Sigmoid colon (tissue), 7 donors: ENCODE measurements around the gene KCNB1. TPM values are rescaled to one million over a fixed set of nuclear protein-coding genes. Genes with fewer than 3 reads are reported as not detected.
A peak's percentile ranks its signal among the peaks of the same experiment; 100 is the strongest.

Experiments used
- DNase-seq: peaks from one replicate; pipeline ENCODE4 v3.0.0-alpha.2; 2019
- H3K27ac ChIP-seq, 4 donors: fragments of 200-600 bp; sonication (generic); one replicate each; pipeline ENCODE4 v1.5.1; 2016 to 2019; ENCODE audit warnings: mild to moderate bottlenecking in 1 of 4
- H3K27me3 ChIP-seq, 3 donors: fragments of 200-600 bp; sonication (generic); one replicate each; pipeline ENCODE4 v1.5.1; 2019; ENCODE audit warnings: mild to moderate bottlenecking in 1 of 3
- H3K36me3 ChIP-seq, 4 donors: fragments of 200-600 bp; sonication (generic); one replicate each; pipeline ENCODE4 v1.5.1; 2016 to 2019
- H3K4me1 ChIP-seq, 4 donors: fragments of 200-600 bp; sonication (generic); one replicate each; pipeline ENCODE4 v1.5.1; 2017 to 2019
- H3K4me3 ChIP-seq, 4 donors: fragments of 200-600 bp; sonication (generic); one replicate each; pipeline ENCODE4 v1.5.1; 2017 to 2019; ENCODE audit warnings: mild to moderate bottlenecking in 2 of 4, moderate library complexity in 1 of 4
- H3K9me3 ChIP-seq, 4 donors: fragments of 200-600 bp in 3 of 4; sonication (generic) in 3 of 4; one replicate each; pipeline versions ENCODE4 v1.5.1 to v1.6.1; 2013 to 2019
- CTCF ChIP-seq, 4 experiments: fragments of 450-650 bp in 3 of 4; fragments of 200-600 bp in 1 of 4; IDR thresholded peaks; one replicate each; pipeline ENCODE4 v1.5.1; 2016 to 2019; ENCODE audit warnings: antibody characterized with exemption in 4 of 4, mild to moderate bottlenecking in 3 of 4, moderate library complexity in 2 of 4
- EP300 ChIP-seq, 4 donors: sonication (generic); formaldehyde crosslinking; IDR thresholded peaks; one replicate each; pipeline ENCODE4 v1.6.1; 2017; ENCODE audit warnings: antibody characterized with exemption in 4 of 4
- POLR2A ChIP-seq, 2 donors: fragments of 450-650 bp; IDR thresholded peaks; one replicate each; pipeline ENCODE4 v1.6.1; 2016; ENCODE audit warnings: antibody characterized with exemption in 2 of 2, mild to moderate bottlenecking in 2 of 2, moderate library complexity in 2 of 2
- POLR2AphosphoS5 ChIP-seq, 4 donors: sonication (generic); formaldehyde crosslinking; IDR thresholded peaks; one replicate each; pipeline ENCODE4 v1.6.1; 2017; ENCODE audit warnings: antibody characterized with exemption in 4 of 4
- WGBS, 2 donors: extraction: QIAGEN DNeasy Blood & Tissue Kit; methylation state at CpG; one replicate each; pipeline ENCODE4 v1.1.7; 2013; 5-methylcytosine and 5-hydroxymethylcytosine counted together
- intact Hi-C: fragments of 100-400 bp; cut with DNase I; formaldehyde crosslinking; loops from one replicate; pipeline ENCODE4 v1.15.1; 2023
- polyA plus RNA-seq, 3 donors: library from polyadenylated mRNA; stranded (reverse); fragments of 200-250 nt; gene quantifications; one replicate each; pipeline ENCODE4 v1.2.3, GENCODE V29; 2013
- total RNA-seq, 4 donors: library from RNA; depleted of rRNA; stranded (reverse); fragments of >200 nt; gene quantifications; one replicate each; pipeline ENCODE4 v1.1.0, GENCODE V29; 2016
- donor health status: healthy with polysubstance abuse.
- donor health status: Bipolar disorder and iron deficiency.
- donor health status: healthy.

Gene KCNB1
- total and polyA plus RNA-seq, 7 donors: under 0.01 to 20.6 (median 14.6) TPM; not detected in 1

- Histone ChIP-seq H3K36me3 (peaks cover 0 to 40% (median 6%) of the 10 kb centered on the region in 4 donors), H3K27ac (no peak overlapping the region), H3K27me3 (no peaks in the 10 kb centered on the region), H3K4me3 (no peak overlapping the region), H3K4me1 (no peaks in the 10 kb centered on the region), H3K9me3 (no peaks in the 10 kb centered on the region)
- peak; percentile 55 for DNase-seq
- WGBS, 2 donors: 77 to 81% methylated on average over 17 of the region's 17 CpGs
- intact Hi-C loops: no loop called here
- TF ChIP-seq POLR2A (IDR thresholded peaks at IDR 0.05): no peak
- TF ChIP-seq EP300 (IDR thresholded peaks at IDR 0.05): no peak
- no peak for TF ChIP-seq CTCF (IDR thresholded peaks at IDR 0.05)
- TF ChIP-seq POLR2AphosphoS5 (IDR thresholded peaks at IDR 0.05): no peak
Observed at GRCh38 chr20:49516916-49517804, 34.7 kb upstream of the KCNB1 start.

- H3K9me3 ChIP-seq: no peaks in the 10 kb centered on the region
- DNase-seq: no peak
- no peaks in the 10 kb centered on the region for H3K27me3 ChIP-seq
- H3K27ac ChIP-seq: no peak overlapping the region
- 18 to 46% methylated on average over 3 of the region's 3 CpGs for WGBS, 2 donors
- intact Hi-C loops: no loop called here
- H3K36me3 ChIP-seq: peaks cover 0 to 35% (median 6%) of the 10 kb centered on the region in 4 donors
- H3K4me3 ChIP-seq: no peak overlapping the region
- H3K4me1 ChIP-seq: peaks cover 0 to 13% (median 12%) of the 10 kb centered on the region in 4 donors
- TF ChIP-seq POLR2A (IDR thresholded peaks at IDR 0.05) (no peak), POLR2AphosphoS5 (IDR thresholded peaks at IDR 0.05) (no peak), CTCF (IDR thresholded peaks at IDR 0.05) (no peak), EP300 (IDR thresholded peaks at IDR 0.05) (no peak)
Observed at GRCh38 chr20:49515586-49515985, 33.1 kb upstream of the KCNB1 start.

GRCh38 chr20:49513517-49513916 is 31.0 kb upstream of the KCNB1 start:
- Histone ChIP-seq H3K36me3 (peaks cover 0 to 35% (median 6%) of the 10 kb centered on the region in 4 donors), H3K4me1 (peaks cover 0 to 30% (median 28%) of the 10 kb centered on the region in 4 donors), H3K9me3 (no peaks in the 10 kb centered on the region), H3K27ac (peak overlapping the region in 2 of 4 donors; percentile 8 to 18), H3K27me3 (no peaks in the 10 kb centered on the region), H3K4me3 (no peak overlapping the region)
- TF ChIP-seq CTCF (IDR thresholded peaks at IDR 0.05): no peak
- TF ChIP-seq POLR2A (IDR thresholded peaks at IDR 0.05): no peak
- peak in 1 of 4 donors; percentile 10 for TF ChIP-seq POLR2AphosphoS5 (IDR thresholded peaks at IDR 0.05)
- no peak for TF ChIP-seq EP300 (IDR thresholded peaks at IDR 0.05)
- 86 to 91% methylated on average over 2 of the region's 2 CpGs for WGBS, 2 donors
- intact Hi-C loops: no loop called here
- DNase-seq: no peak

GRCh38 chr20:49513009-49513408 is 30.5 kb upstream of the KCNB1 start:
- TF ChIP-seq POLR2AphosphoS5 (IDR thresholded peaks at IDR 0.05) (no peak), EP300 (IDR thresholded peaks at IDR 0.05) (no peak), CTCF (IDR thresholded peaks at IDR 0.05) (no peak), POLR2A (IDR thresholded peaks at IDR 0.05) (no peak)
- no peak for DNase-seq
- H3K36me3 ChIP-seq: peaks cover 0 to 35% (median 6%) of the 10 kb centered on the region in 4 donors
- peaks cover 0 to 36% (median 34%) of the 10 kb centered on the region in 4 donors for H3K4me1 ChIP-seq
- WGBS, 2 donors: 83 to 95% methylated on average over 11 of the region's 11 CpGs
- intact Hi-C loops: no loop called here
- H3K4me3 ChIP-seq: no peak overlapping the region
- no peaks in the 10 kb centered on the region for H3K9me3 ChIP-seq
- peak overlapping the region in 2 of 4 donors; percentile 8 to 18 for H3K27ac ChIP-seq
- no peaks in the 10 kb centered on the region for H3K27me3 ChIP-seq
